Activated T-cell treated with anti-CD3 and anti-CD28 coated beads for 4 hours (primary cell): Measurements from ENCODE around the gene C1RL.
"Not testable (repeated sequence)": the region's sequence is repeated elsewhere in the genome, so short reads cannot be mapped to it uniquely, and the experiment has no call there.

Experiments used
- DNase-seq: peaks from one replicate; pipeline ENCODE4 v3.0.0-alpha.2; 2020

Gene C1RL

GRCh38 chr12:7113389-7113871, 4.4 kb upstream of the C1RL start:
- DNase-seq: peak; percentile 38

GRCh38 chr12:7112041-7112440, 3.0 kb upstream of the C1RL start:
- DNase-seq: no peak

GRCh38 chr12:7110661-7111060, 1.6 kb upstream of the C1RL start:
- DNase-seq: no peak

GRCh38 chr12:7109572-7109920, 532 bp upstream of the C1RL start:
- DNase-seq: no peak

- peak; percentile 43 for DNase-seq
These were observed 815 bp downstream of the C1RL start for GRCh38 chr12:7108003-7108795.

GRCh38 chr12:7107636-7108002, 1.4 kb downstream of the C1RL start:
- DNase-seq: no peak

- DNase-seq: not testable (repeated sequence)
These were observed 1.8 kb downstream of the C1RL start for GRCh38 chr12:7107181-7107580.

- no peak for DNase-seq
These were observed 2.9 kb downstream of the C1RL start for GRCh38 chr12:7106082-7106481.

GRCh38 chr12:7103837-7104584, 5.0 kb downstream of the C1RL start:
- DNase-seq: no peak

- no peak for DNase-seq
These were observed 6.4 kb downstream of the C1RL start for GRCh38 chr12:7102582-7102981.

- no peak for DNase-seq
These were observed 7.3 kb downstream of the C1RL start for GRCh38 chr12:7101694-7102131.

GRCh38 chr12:7101047-7101693, 7.8 kb downstream of the C1RL start:
- DNase-seq: no peak

- no peak for DNase-seq
These were observed 8.8 kb downstream of the C1RL start for GRCh38 chr12:7100239-7100638.

- DNase-seq: no peak
These were observed 9.6 kb downstream of the C1RL start for GRCh38 chr12:7099290-7099996.

GRCh38 chr12:7096979-7097378, 12.0 kb downstream of the C1RL start:
- no peak for DNase-seq

- DNase-seq: no peak
These were observed 12.7 kb downstream of the C1RL start for GRCh38 chr12:7096006-7096932.

- DNase-seq: no peak
These were observed 15.1 kb downstream of the C1RL start for GRCh38 chr12:7093892-7094291.

GRCh38 chr12:7093486-7093885, 15.5 kb downstream of the C1RL start:
- no peak for DNase-seq

GRCh38 chr12:7092986-7093460, 16.0 kb downstream of the C1RL start:
- no peak for DNase-seq

GRCh38 chr12:7092229-7092985, 16.6 kb downstream of the C1RL start, which contains the start of gene C1R:
TSS of gene C1R (minus strand) at chr12:7092445. CDS start at chr12:7092388, 57 bp downstream.
- DNase-seq: peak; percentile 58
